ENCODE measurements around the gene SH2D4B. TPM values are rescaled to one million over a fixed set of nuclear protein-coding genes. Genes with fewer than 3 reads are reported as not detected.

The SH2D4B gene
- total RNA-seq, 1 experiment from 2014 or later: 0.07 TPM

DNA sequence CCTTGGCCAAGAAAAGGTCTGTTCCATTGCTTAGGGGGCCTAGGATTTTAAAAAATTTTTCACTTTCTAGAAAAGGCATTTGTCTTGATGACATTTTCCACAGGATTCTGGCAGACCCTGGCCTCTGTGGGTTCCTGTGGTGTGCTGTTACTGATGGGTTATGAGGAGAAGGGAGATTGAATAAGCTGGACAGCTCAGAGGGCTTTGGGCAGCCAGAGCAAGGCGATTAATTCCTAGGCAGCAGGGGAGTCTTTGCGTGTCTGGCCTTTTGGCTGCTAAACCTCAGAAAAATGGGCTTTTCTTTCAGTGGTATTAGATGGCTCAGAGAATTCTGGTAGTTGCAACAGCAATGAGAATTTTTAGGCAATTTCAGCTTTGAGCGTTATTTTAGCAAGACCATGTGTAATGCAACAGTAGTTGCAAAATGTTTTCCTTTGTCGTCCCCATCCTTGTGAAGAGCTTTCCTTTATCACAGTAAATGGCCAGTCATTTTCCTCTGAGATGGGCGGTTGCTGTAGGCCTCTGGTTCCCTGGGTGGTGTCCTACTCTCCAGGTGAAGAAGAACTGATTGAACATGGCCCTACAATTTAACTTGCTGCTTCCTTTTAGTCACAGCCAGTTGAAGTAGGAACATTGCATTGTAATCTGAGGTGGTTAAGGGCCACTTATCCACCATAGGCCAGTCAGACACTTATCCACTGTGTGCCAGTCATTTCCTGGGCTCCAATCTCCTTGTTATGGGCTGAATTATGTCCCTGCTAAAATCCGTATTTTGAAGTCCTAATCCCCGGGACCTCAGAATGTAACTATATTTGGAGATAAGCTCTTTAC is 43.2 kb downstream of the SH2D4B start:
- H3K4me2 ChIP-seq (ENCODE audit: low read depth, low read length, poor library complexity, severe bottlenecking): no peak overlapping the region
- peaks cover 12% of the 10 kb centered on the region for H3K4me1 ChIP-seq (ENCODE audit: low read length)
- H3K79me2 ChIP-seq (ENCODE audit: low read length): no peaks in the 10 kb centered on the region
- no peak overlapping the region for H3K4me3 ChIP-seq (ENCODE audit: low read length)
- no peak for DNase-seq
- no peak overlapping the region for H2AFZ ChIP-seq (ENCODE audit: low read length)
- no peak overlapping the region for H3K27ac ChIP-seq (ENCODE audit: low read length)
- H3K9me2 ChIP-seq (replicated peaks; ENCODE audit: insufficient read depth, low read length): no peaks in the 10 kb centered on the region
- H3K9ac ChIP-seq (ENCODE audit: low read length): no peak overlapping the region
- H3K27me3 ChIP-seq (ENCODE audit: low read length): no peaks in the 10 kb centered on the region
- no peaks in the 10 kb centered on the region for H4K20me1 ChIP-seq (ENCODE audit: insufficient read depth, low read depth, low read length)
- H3K9me3 ChIP-seq (ENCODE audit: low read length): no peaks in the 10 kb centered on the region
- H3K36me3 ChIP-seq (ENCODE audit: insufficient read depth, low read length): no peaks in the 10 kb centered on the region

DNA sequence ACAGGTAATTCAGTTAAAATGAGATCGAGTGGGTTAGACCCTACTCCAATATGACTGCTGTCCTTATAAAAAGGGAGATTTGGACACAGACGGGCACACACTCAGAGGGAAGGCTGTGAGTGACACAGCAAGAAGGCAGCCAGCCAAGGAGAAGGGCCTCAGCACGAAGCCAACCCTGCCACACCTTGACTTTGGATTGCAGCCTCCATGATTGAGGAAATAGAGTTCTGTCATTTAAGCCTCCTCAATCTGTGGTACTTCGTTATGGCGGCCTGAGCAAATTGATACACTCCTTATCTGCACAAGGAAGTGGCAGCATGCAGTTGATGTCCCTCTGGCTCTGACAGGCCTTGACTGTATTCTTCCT is 43.8 kb downstream of the SH2D4B start:
- H3K9me2 ChIP-seq (replicated peaks; ENCODE audit: insufficient read depth, low read length): no peaks in the 10 kb centered on the region
- no peak overlapping the region for H3K9ac ChIP-seq (ENCODE audit: low read length)
- H2AFZ ChIP-seq (ENCODE audit: low read length): no peak overlapping the region
- H3K9me3 ChIP-seq (ENCODE audit: low read length): no peaks in the 10 kb centered on the region
- H3K4me2 ChIP-seq (ENCODE audit: low read depth, low read length, poor library complexity, severe bottlenecking): no peak overlapping the region
- DNase-seq: no peak
- no peaks in the 10 kb centered on the region for H3K27me3 ChIP-seq (ENCODE audit: low read length)
- no peak overlapping the region for H3K4me3 ChIP-seq (ENCODE audit: low read length)
- no peaks in the 10 kb centered on the region for H4K20me1 ChIP-seq (ENCODE audit: insufficient read depth, low read depth, low read length)
- H3K36me3 ChIP-seq (ENCODE audit: insufficient read depth, low read length): no peaks in the 10 kb centered on the region
- H3K79me2 ChIP-seq (ENCODE audit: low read length): no peaks in the 10 kb centered on the region
- H3K4me1 ChIP-seq (ENCODE audit: low read length): peaks cover 12% of the 10 kb centered on the region
- no peak overlapping the region for H3K27ac ChIP-seq (ENCODE audit: low read length)

DNA sequence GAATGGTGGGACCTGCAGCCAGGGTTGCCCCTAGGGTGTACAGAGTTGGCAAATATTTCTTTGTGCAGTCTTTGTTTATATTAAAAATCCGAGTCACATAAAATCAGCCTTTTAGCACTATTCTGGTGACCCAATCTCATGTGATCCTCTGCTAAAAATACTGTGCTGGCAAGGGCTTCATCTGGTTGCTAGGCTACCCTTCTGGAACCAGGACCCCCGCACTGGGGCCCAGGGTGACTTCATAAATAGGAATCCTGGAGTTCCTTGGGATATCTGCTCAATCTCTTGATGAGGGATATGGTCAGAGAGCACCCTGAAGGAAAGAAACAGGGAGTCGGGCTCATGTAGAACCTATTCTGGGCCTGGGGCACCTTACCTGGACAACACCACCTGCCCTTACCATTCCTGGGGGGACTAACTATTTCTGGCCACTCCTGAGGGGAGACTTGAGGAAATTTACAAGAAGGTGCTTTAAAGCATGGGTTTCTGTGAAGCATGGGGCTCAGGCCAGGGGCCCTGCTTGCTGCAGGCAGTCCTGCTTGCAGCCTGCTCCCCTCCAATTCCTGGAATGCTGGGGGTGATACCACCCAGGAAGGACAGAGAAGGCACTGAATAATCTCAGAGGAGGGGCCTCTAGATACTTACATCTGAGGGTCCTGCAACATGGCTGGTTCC is 44.7 kb downstream of the SH2D4B start:
- Histone ChIP-seq H3K27ac (ENCODE audit: low read length) (no peak overlapping the region), H4K20me1 (ENCODE audit: insufficient read depth, low read depth, low read length) (no peaks in the 10 kb centered on the region), H3K79me2 (ENCODE audit: low read length) (no peaks in the 10 kb centered on the region), H3K4me1 (ENCODE audit: low read length) (peaks cover 12% of the 10 kb centered on the region), H2AFZ (ENCODE audit: low read length) (no peak overlapping the region), H3K9me2 (replicated peaks; ENCODE audit: insufficient read depth, low read length) (no peaks in the 10 kb centered on the region), H3K9ac (ENCODE audit: low read length) (no peak overlapping the region), H3K4me2 (ENCODE audit: low read depth, low read length, poor library complexity, severe bottlenecking) (no peak overlapping the region), H3K4me3 (ENCODE audit: low read length) (no peak overlapping the region), H3K27me3 (ENCODE audit: low read length) (no peaks in the 10 kb centered on the region), H3K36me3 (ENCODE audit: insufficient read depth, low read length) (no peaks in the 10 kb centered on the region), H3K9me3 (ENCODE audit: low read length) (no peaks in the 10 kb centered on the region)
- no peak for DNase-seq

DNA sequence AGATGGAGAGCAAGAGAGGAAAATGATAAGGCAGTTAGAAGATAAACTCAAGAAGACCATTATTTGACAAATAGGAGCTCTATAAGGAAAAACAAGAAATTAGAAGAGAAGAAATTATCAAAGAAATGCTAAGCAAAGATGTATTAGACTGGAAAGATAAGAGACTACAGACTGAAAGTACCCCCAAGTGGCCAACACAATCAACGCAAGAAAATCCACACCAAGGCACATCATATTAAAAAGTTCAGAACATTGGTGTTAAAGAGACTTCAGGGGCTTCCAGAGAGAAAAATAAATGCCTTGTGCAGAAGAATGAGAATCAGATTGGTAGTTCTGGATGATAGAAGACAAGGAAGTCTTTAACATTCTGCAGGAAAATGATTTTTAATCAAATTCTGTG is 46.0 kb downstream of the SH2D4B start:
- H2AFZ ChIP-seq (ENCODE audit: low read length): no peak overlapping the region
- no peaks in the 10 kb centered on the region for H3K9me2 ChIP-seq (replicated peaks; ENCODE audit: insufficient read depth, low read length)
- H4K20me1 ChIP-seq (ENCODE audit: insufficient read depth, low read depth, low read length): no peaks in the 10 kb centered on the region
- no peaks in the 10 kb centered on the region for H3K9me3 ChIP-seq (ENCODE audit: low read length)
- H3K4me1 ChIP-seq (ENCODE audit: low read length): peaks cover 11% of the 10 kb centered on the region
- H3K36me3 ChIP-seq (ENCODE audit: insufficient read depth, low read length): no peaks in the 10 kb centered on the region
- no peak overlapping the region for H3K4me3 ChIP-seq (ENCODE audit: low read length)
- no peak overlapping the region for H3K4me2 ChIP-seq (ENCODE audit: low read depth, low read length, poor library complexity, severe bottlenecking)
- H3K27me3 ChIP-seq (ENCODE audit: low read length): no peaks in the 10 kb centered on the region
- no peak overlapping the region for H3K9ac ChIP-seq (ENCODE audit: low read length)
- no peak for DNase-seq
- no peaks in the 10 kb centered on the region for H3K79me2 ChIP-seq (ENCODE audit: low read length)
- H3K27ac ChIP-seq (ENCODE audit: low read length): no peak overlapping the region

DNA sequence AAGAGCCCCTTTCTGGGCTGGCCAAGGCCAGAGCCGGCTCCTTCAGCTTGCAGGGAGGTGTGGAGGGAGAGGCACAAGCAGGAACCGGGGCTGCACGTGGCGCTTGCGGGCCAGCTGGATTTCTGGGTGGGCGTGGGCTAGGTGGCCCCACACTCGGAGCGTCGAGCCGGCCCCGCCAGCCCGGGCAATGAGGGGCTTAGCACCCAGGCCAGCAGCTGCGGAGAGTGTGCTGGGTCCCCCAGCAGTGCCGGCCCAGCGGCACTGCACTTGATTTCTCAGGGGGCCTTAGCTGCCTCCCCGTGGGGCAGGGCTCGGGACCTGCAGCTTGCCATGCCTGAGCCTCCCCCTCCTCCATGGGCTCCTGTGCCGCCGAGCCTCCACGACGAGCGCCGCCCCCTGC is 48.1 kb downstream of the SH2D4B start:
- Histone ChIP-seq H3K27ac (ENCODE audit: low read length) (no peak overlapping the region), H2AFZ (ENCODE audit: low read length) (no peak overlapping the region), H3K9me3 (ENCODE audit: low read length) (no peaks in the 10 kb centered on the region), H3K4me2 (ENCODE audit: low read depth, low read length, poor library complexity, severe bottlenecking) (no peak overlapping the region), H3K4me3 (ENCODE audit: low read length) (no peak overlapping the region), H4K20me1 (ENCODE audit: insufficient read depth, low read depth, low read length) (no peaks in the 10 kb centered on the region), H3K27me3 (ENCODE audit: low read length) (no peaks in the 10 kb centered on the region), H3K79me2 (ENCODE audit: low read length) (no peaks in the 10 kb centered on the region), H3K36me3 (ENCODE audit: insufficient read depth, low read length) (no peaks in the 10 kb centered on the region), H3K9ac (ENCODE audit: low read length) (no peak overlapping the region), H3K9me2 (replicated peaks; ENCODE audit: insufficient read depth, low read length) (no peaks in the 10 kb centered on the region), H3K4me1 (ENCODE audit: low read length) (no peaks in the 10 kb centered on the region)
- no peak for DNase-seq

DNA sequence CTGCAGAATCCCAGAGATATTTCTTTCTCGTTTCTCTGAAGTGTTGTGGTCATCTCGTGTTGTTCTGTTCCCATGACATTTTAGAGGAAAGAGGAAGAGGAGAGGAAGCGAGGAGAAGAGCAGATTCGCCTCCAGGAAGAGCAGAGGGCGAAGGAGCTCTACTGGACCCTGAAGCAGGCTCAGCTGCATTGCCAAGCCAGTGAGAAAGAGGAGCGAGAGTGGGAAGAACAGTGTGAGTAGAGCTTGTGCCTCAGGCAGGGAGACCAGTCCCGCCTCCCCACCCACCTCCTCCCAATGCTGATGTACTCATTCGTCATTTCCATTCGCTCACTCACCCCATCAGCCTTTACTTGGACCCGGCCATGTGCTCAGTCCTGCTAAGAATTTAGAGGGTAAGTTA is 50.8 kb downstream of the SH2D4B start:
- no peak for DNase-seq
- H3K9ac ChIP-seq (ENCODE audit: low read length): no peak overlapping the region
- no peak overlapping the region for H3K4me3 ChIP-seq (ENCODE audit: low read length)

DNA sequence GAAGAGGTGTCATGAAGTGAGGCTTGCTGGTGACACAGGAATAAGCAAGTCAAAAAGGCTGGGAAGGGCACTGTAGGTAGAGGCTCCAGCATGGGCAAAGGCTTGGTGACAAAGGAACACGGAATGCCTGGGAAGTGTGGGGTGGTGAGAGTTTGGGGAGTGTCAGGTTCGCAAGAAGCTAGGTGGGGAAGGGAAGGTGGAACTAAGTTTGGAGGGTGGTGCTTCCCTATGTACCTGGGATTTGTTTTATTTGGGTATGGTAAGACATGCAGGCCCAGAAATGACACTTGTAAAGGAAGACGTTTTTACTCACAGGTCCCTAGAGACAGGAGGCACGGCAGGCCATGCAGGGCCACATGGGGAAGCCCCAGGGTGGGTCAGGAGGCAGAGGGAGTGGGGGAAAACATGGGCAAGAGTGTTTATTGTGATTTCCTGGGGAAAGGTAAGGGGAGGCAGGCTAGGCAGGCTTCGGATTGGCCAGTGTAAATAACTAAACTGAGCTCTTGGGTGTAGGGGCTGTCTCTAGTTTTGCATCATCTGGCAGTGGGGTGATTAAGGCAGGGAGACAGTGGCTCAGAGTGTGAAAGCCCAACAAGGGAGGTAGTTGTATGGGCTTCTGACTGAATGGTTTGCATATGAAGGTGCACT is 52.1 kb downstream of the SH2D4B start:
- Histone ChIP-seq H3K9me3 (ENCODE audit: low read length) (no peaks in the 10 kb centered on the region), H3K27me3 (ENCODE audit: low read length) (no peaks in the 10 kb centered on the region), H3K27ac (ENCODE audit: low read length) (no peak overlapping the region), H3K4me3 (ENCODE audit: low read length) (no peak overlapping the region), H3K79me2 (ENCODE audit: low read length) (no peaks in the 10 kb centered on the region), H4K20me1 (ENCODE audit: insufficient read depth, low read depth, low read length) (no peaks in the 10 kb centered on the region), H3K9ac (ENCODE audit: low read length) (no peak overlapping the region), H3K9me2 (replicated peaks; ENCODE audit: insufficient read depth, low read length) (no peaks in the 10 kb centered on the region), H3K36me3 (ENCODE audit: insufficient read depth, low read length) (no peaks in the 10 kb centered on the region), H2AFZ (ENCODE audit: low read length) (no peak overlapping the region), H3K4me2 (ENCODE audit: low read depth, low read length, poor library complexity, severe bottlenecking) (no peak overlapping the region), H3K4me1 (ENCODE audit: low read length) (no peaks in the 10 kb centered on the region)
- no peak for DNase-seq

More for the DNA sequence above, 50.8 kb downstream of the SH2D4B start:
- H2AFZ ChIP-seq (ENCODE audit: low read length): no peak overlapping the region
- no peaks in the 10 kb centered on the region for H3K79me2 ChIP-seq (ENCODE audit: low read length)
- no peak overlapping the region for H3K4me2 ChIP-seq (ENCODE audit: low read depth, low read length, poor library complexity, severe bottlenecking)
- H3K36me3 ChIP-seq (ENCODE audit: insufficient read depth, low read length): no peaks in the 10 kb centered on the region
- H4K20me1 ChIP-seq (ENCODE audit: insufficient read depth, low read depth, low read length): no peaks in the 10 kb centered on the region
- no peak overlapping the region for H3K27ac ChIP-seq (ENCODE audit: low read length)
- no peaks in the 10 kb centered on the region for H3K4me1 ChIP-seq (ENCODE audit: low read length)
- no peaks in the 10 kb centered on the region for H3K27me3 ChIP-seq (ENCODE audit: low read length)
- H3K9me3 ChIP-seq (ENCODE audit: low read length): no peaks in the 10 kb centered on the region
- no peaks in the 10 kb centered on the region for H3K9me2 ChIP-seq (replicated peaks; ENCODE audit: insufficient read depth, low read length)

DNA sequence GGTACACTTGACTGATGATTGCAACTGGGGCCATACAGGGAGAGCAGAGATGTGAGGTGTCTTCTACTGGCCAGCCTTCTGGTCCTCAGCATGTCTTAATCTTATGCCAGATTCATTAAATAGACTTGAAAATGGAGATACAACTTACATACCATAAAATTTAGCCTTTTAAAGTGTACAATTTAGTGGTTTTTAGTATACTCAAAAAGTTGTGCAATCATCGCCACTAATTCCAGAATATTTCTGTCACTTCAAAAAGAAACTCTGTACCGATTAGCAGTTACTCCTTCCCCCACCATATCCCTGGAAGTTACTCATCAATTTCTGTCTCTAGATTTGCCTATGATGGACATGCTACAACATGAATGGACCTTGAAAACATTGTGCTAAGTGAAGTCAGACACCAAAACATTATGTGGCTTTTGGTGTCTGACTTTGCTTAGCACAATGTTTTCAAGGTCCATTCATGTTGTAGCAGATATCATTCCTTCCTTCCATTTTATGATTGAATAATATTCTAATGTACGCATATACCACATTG is 53.0 kb downstream of the SH2D4B start:
- Histone ChIP-seq H3K4me1 (ENCODE audit: low read length) (no peaks in the 10 kb centered on the region), H4K20me1 (ENCODE audit: insufficient read depth, low read depth, low read length) (no peaks in the 10 kb centered on the region), H3K4me3 (ENCODE audit: low read length) (no peak overlapping the region), H2AFZ (ENCODE audit: low read length) (no peak overlapping the region), H3K36me3 (ENCODE audit: insufficient read depth, low read length) (no peaks in the 10 kb centered on the region), H3K79me2 (ENCODE audit: low read length) (no peaks in the 10 kb centered on the region), H3K9me2 (replicated peaks; ENCODE audit: insufficient read depth, low read length) (no peaks in the 10 kb centered on the region), H3K4me2 (ENCODE audit: low read depth, low read length, poor library complexity, severe bottlenecking) (no peak overlapping the region), H3K9me3 (ENCODE audit: low read length) (no peaks in the 10 kb centered on the region), H3K27me3 (ENCODE audit: low read length) (no peaks in the 10 kb centered on the region), H3K9ac (ENCODE audit: low read length) (no peak overlapping the region), H3K27ac (ENCODE audit: low read length) (no peak overlapping the region)
- DNase-seq: no peak
